ENCODE data around the gene GARIN1A.

DNA sequence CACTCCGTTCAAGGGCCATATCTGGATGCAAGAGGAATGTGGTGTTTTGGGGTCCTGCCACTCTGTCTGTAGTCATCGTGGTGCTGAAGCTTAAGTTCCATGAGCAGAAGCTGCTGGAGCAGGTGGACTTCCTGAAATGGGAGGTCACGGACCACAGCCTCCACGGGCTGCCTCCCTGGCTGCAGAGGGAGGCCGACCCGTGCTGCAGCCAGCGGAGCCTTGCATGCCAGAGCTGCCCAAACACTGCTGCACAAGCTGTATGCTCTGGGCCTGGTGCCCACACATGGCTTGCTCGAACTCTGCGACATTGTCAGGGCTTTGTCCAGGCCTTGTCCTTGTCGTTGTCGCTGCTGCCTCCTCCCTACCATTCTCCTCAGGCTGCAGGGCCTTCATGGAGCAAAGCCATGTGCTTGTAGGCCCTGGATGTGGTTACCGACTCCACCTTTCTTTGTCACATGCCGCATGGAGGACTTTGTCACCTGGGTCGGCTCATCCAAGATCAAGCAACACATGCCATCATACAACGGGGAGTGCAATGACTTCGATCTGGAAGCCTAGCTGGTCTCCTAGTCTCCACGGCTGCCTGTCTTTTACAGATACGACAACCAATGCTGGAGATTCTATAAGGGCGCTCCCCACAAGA is 21.4 kb downstream of the GARIN1A start:
- TF ChIP-seq, protein P1, sequence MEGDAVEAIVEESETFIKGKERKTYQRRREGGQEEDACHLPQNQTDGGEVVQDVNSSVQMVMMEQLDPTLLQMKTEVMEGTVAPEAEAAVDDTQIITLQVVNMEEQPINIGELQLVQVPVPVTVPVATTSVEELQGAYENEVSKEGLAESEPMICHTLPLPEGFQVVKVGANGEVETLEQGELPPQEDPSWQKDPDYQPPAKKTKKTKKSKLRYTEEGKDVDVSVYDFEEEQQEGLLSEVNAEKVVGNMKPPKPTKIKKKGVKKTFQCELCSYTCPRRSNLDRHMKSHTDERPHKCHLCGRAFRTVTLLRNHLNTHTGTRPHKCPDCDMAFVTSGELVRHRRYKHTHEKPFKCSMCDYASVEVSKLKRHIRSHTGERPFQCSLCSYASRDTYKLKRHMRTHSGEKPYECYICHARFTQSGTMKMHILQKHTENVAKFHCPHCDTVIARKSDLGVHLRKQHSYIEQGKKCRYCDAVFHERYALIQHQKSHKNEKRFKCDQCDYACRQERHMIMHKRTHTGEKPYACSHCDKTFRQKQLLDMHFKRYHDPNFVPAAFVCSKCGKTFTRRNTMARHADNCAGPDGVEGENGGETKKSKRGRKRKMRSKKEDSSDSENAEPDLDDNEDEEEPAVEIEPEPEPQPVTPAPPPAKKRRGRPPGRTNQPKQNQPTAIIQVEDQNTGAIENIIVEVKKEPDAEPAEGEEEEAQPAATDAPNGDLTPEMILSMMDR (IDR thresholded peaks at IDR 0.05; ENCODE audit: insufficient read depth, low read depth, low read length), result no peak
- no peak for TF ChIP-seq EZH2 (IDR thresholded peaks at IDR 0.05; ENCODE audit: insufficient read depth, low read length)

Data from astrocyte (in vitro differentiated cells and primary cell).